OCI-LY3 (cell line): ENCODE results near the gene SNX13.

Experiments used
- H2AFZ ChIP-seq: fragments of 200-600, 300-600 bp; shearing (Covaris generic); 2 replicates; pipeline ENCODE4 v1.6.0; 2014; ENCODE audit warnings: antibody characterized with exemption, low read depth, low read length
- H3K27ac ChIP-seq: fragments of 200-600, 300-600 bp; sonication (generic); 2 replicates; pipeline ENCODE4 v1.5.1; 2014; ENCODE audit warnings: mild to moderate bottlenecking, low read length, moderate library complexity, mixed read lengths
- H3K27me3 ChIP-seq: fragments of 200-600, 300-600 bp; sonication (generic); 2 replicates; pipeline ENCODE4 v1.6.1; 2014; ENCODE audit warnings: low read depth, low read length, mixed read lengths
- H3K36me3 ChIP-seq: fragments of 200-600, 300-600 bp; sonication (generic); replicated peaks from 2 replicates; pipeline ENCODE3; 2014; ENCODE audit warnings: low read depth, low read length, mixed read lengths
- H3K4me1 ChIP-seq: fragments of 300-600, 200-600 bp; sonication (generic); 2 replicates; pipeline ENCODE4 v1.6.1; 2014; ENCODE audit warnings: low read length, mixed read lengths
- H3K4me2 ChIP-seq: fragments of 200-600, 300-600 bp; sonication (generic); 2 replicates; pipeline ENCODE4 v1.6.1; 2014; ENCODE audit warnings: low read length, mixed read lengths
- H3K4me3 ChIP-seq: fragments of 300-600, 200-600 bp; sonication (generic); 2 replicates; pipeline ENCODE4 v1.5.1; 2014; ENCODE audit warnings: antibody characterized with exemption, mild to moderate bottlenecking, low read length, moderate library complexity
- H3K79me2 ChIP-seq: fragments of 300-600, 200-600 bp; shearing (Covaris generic); 2 replicates; pipeline ENCODE4 v1.6.1; 2014; ENCODE audit warnings: mild to moderate bottlenecking, low read length, mixed read lengths
- H3K9ac ChIP-seq: fragments of 300-600, 200-600 bp; shearing (Covaris generic); 2 replicates; pipeline ENCODE4 v1.6.0; 2014; ENCODE audit warnings: mild to moderate bottlenecking, low read length, moderate library complexity
- H3K9me3 ChIP-seq: fragments of 200-600, 300-600 bp; shearing (Covaris generic); 2 replicates; pipeline ENCODE4 v1.6.1; 2014; ENCODE audit warnings: low read length, mixed read lengths; ENCODE audit not compliant: insufficient read depth
- H4K20me1 ChIP-seq: fragments of 200-600, 300-600 bp; sonication (generic); 2 replicates; pipeline ENCODE4 v1.6.1; 2016; ENCODE audit warnings: low read length, mixed read lengths; ENCODE audit not compliant: insufficient read depth
- CTCF ChIP-seq: fragments of 200-600, 300-600 bp; sonication (generic); IDR thresholded peaks from 2 replicates; pipeline ENCODE4 v1.5.1; 2014; ENCODE audit warnings: antibody characterized with exemption, low read length, low read depth
- EZH2phosphoT487 ChIP-seq: fragments of 200-600 bp; shearing (Covaris generic); IDR thresholded peaks from 2 replicates; pipeline ENCODE4 v1.6.1; 2018; ENCODE audit warnings: antibody characterized with exemption, mixed run types, low read depth

SNX13 gene

DNA sequence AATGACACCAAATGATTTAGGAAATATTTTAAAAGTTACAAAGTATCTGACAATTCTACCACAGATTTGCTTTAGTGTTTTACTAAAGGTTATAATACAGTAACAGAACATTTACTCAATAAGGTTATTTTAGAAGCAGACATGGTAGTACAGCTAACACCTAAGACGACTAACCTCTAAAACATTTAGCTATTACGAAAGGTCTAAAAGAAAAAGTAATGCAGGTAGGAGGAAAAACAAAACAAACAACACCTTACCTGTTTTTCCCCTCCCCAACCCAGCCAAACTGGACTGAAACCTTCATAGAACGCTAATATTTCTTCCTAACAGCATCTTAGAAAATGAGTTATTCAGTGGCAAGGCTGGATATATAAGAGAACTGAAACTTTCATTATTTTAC is 111.3 kb downstream of the SNX13 start:
- Histone ChIP-seq H3K4me2 (no peak overlapping the region), H3K9ac (no peak overlapping the region), H3K4me1 (peaks cover 12% of the 10 kb centered on the region), H3K9me3 (no peaks in the 10 kb centered on the region), H3K27me3 (no peaks in the 10 kb centered on the region), H3K27ac (no peak overlapping the region), H3K36me3 (peaks cover 3% of the 10 kb centered on the region), H3K79me2 (no peaks in the 10 kb centered on the region), H3K4me3 (no peak overlapping the region), H4K20me1 (no peaks in the 10 kb centered on the region), H2AFZ (no peak overlapping the region)
- TF ChIP-seq CTCF (no peak), EZH2phosphoT487 (no peak)

DNA sequence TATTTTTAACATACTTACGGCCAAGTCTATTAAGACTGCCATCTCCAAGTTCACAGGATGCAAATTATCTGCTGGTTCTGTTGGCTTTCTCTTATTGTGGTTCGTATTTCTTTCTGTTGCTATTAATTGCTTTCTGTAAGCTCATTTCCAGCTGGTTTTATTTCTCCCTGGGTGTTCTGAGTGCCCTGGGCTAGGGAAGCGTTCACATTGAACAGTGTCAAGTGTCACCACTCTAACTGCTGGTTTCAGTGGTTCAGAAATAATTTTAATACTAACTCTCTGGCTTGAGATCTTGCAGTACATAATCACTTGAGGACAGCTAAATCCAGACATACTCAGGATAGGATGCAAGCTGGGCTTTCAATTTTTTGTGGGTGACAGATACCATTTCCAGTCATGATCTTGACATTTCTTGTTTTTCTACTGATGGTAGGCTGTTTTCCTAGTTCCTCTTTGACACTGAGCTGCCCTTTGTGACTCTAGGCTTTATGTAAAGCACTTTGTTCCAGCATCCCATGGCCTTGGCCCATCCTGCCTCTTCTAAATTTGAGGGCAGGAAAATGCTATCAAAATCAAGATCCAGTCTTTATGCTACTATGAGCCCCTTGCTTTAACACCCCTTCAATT is 117.6 kb downstream of the SNX13 start:
- Histone ChIP-seq H3K27me3 (no peaks in the 10 kb centered on the region), H3K4me1 (peaks cover 7% of the 10 kb centered on the region; the same call in 1 of the 2 replicates), H3K9me3 (no peaks in the 10 kb centered on the region), H4K20me1 (no peaks in the 10 kb centered on the region), H3K79me2 (no peaks in the 10 kb centered on the region), H3K4me2 (no peak overlapping the region), H3K9ac (no peak overlapping the region), H2AFZ (no peak overlapping the region), H3K4me3 (no peak overlapping the region), H3K27ac (no peak overlapping the region), H3K36me3 (no peaks in the 10 kb centered on the region)
- TF ChIP-seq EZH2phosphoT487 = no peak

- Histone ChIP-seq H3K79me2 (no peaks in the 10 kb centered on the region), H3K27ac (no peak overlapping the region), H3K36me3 (no peaks in the 10 kb centered on the region), H2AFZ (no peak overlapping the region), H3K4me2 (no peak overlapping the region), H3K27me3 (no peaks in the 10 kb centered on the region), H3K4me3 (no peak overlapping the region), H3K9ac (no peak overlapping the region), H3K4me1 (no peaks in the 10 kb centered on the region), H4K20me1 (no peaks in the 10 kb centered on the region), H3K9me3 (no peaks in the 10 kb centered on the region)
- TF ChIP-seq EZH2phosphoT487 (no peak), CTCF (no peak)
Measured at GRCh38 chr7:17816903-17817302, 123.4 kb downstream of the SNX13 start.

GRCh38 chr7:17815318-17815717 is 125.0 kb downstream of the SNX13 start:
- no peak overlapping the region for H3K4me3 ChIP-seq
- H3K79me2 ChIP-seq = no peaks in the 10 kb centered on the region
- no peak overlapping the region for H2AFZ ChIP-seq
- no peaks in the 10 kb centered on the region for H4K20me1 ChIP-seq
- no peak overlapping the region for H3K27ac ChIP-seq
- H3K27me3 ChIP-seq = no peaks in the 10 kb centered on the region
- no peak overlapping the region for H3K9ac ChIP-seq
- no peaks in the 10 kb centered on the region for H3K36me3 ChIP-seq
- no peaks in the 10 kb centered on the region for H3K4me1 ChIP-seq
- TF ChIP-seq EZH2phosphoT487 = no peak
- no peak for TF ChIP-seq CTCF
- no peaks in the 10 kb centered on the region for H3K9me3 ChIP-seq
- H3K4me2 ChIP-seq = no peak overlapping the region
